CD4-positive, CD25-positive, alpha-beta regulatory T cell (primary cell): ENCODE measurements around the gene TUT4. TPM values are rescaled to one million over a fixed set of nuclear protein-coding genes. Genes with fewer than 3 reads are reported as not detected.

Experiments used
- ATAC-seq, 2 donors: fragments of 150-1000 bp; cut with Tn5 transposase; one replicate each; pipeline ENCODE4 v1.10.0; 2021; ENCODE audit warnings: low read depth in 2 of 2, moderate number of reproducible peaks in 2 of 2, moderate library complexity in 1 of 2
- DNase-seq, 3 donors: peaks; one replicate each; pipeline versions ENCODE4 v3.0.0 to v3.0.0-alpha.2; 2012 to 2022; ENCODE audit warnings: mixed read lengths in 1 of 3
- H3K27ac ChIP-seq: one replicate; pipeline ENCODE4 v1.7.0; 2013; ENCODE audit warnings: mild to moderate bottlenecking, low read length; ENCODE audit not compliant: insufficient read depth, poor library complexity, severe bottlenecking
- H3K27me3 ChIP-seq: one replicate; pipeline ENCODE4 v1.7.0; 2013; ENCODE audit warnings: low read length; ENCODE audit not compliant: control insufficient read depth, insufficient read depth
- H3K36me3 ChIP-seq: one replicate; pipeline ENCODE4 v1.7.0; 2013; ENCODE audit warnings: mild to moderate bottlenecking, low read length, moderate library complexity; ENCODE audit not compliant: control insufficient read depth, insufficient read depth
- H3K4me1 ChIP-seq: 2 replicates; pipeline ENCODE4 v1.7.0; 2013; ENCODE audit warnings: mild to moderate bottlenecking, low read length; ENCODE audit not compliant: insufficient read depth, control insufficient read depth, poor library complexity, severe bottlenecking
- H3K4me3 ChIP-seq: one replicate; pipeline ENCODE4 v1.7.0; 2013; ENCODE audit warnings: low read depth, mild to moderate bottlenecking, low read length, moderate library complexity
- H3K9me3 ChIP-seq, 2 experiments: 1 replicate in 1 of 2; 2 replicates in 1 of 2; pipeline ENCODE4 v1.7.0; 2013; ENCODE audit warnings: low read length in 2 of 2, mild to moderate bottlenecking in 1 of 2, moderate library complexity in 1 of 2; ENCODE audit not compliant: control insufficient read depth in 2 of 2
- H3K27ac Mint-ChIP-seq, 3 donors: one replicate each; pipeline ENCODE4 v1.8.0; 2020 to 2022; ENCODE audit warnings: mild to moderate bottlenecking in 3 of 3, mixed read lengths in 3 of 3, moderate library complexity in 2 of 3
- H3K27me3 Mint-ChIP-seq: one replicate; pipeline ENCODE4 v1.8.0; 2022; ENCODE audit warnings: mild to moderate bottlenecking, mixed read lengths
- H3K36me3 Mint-ChIP-seq: one replicate; pipeline ENCODE4 v1.8.0; 2020; ENCODE audit warnings: mixed read lengths
- H3K4me1 Mint-ChIP-seq, 4 donors: one replicate each; pipeline ENCODE4 v1.8.0; 2020 to 2022; ENCODE audit warnings: mixed read lengths in 4 of 4, mild to moderate bottlenecking in 1 of 4
- H3K4me3 Mint-ChIP-seq, 4 donors: one replicate each; pipeline ENCODE4 v1.8.0; 2020 to 2022; ENCODE audit warnings: mild to moderate bottlenecking in 4 of 4, mixed read lengths in 4 of 4, moderate library complexity in 3 of 4
- H3K9me3 Mint-ChIP-seq, 7 donors: one replicate each; pipeline ENCODE4 v1.8.0; 2020 to 2022; ENCODE audit warnings: mixed read lengths in 7 of 7, mild to moderate bottlenecking in 3 of 7, moderate library complexity in 2 of 7
- polyA plus RNA-seq, 4 donors: library from polyadenylated mRNA; unstranded; fragments of 300-500 nt; fragmentation: Illumina TruSeq; gene quantifications; one replicate each; pipeline ENCODE4 v1.2.3, GENCODE V29; 2021
- total RNA-seq: library from RNA; stranded (reverse); gene quantifications from one replicate; pipeline ENCODE4 v1.2.3, GENCODE V29; 2022

Gene TUT4
- total and polyA plus RNA-seq, 5 donors from 2014 or later = 24.9 to 120 (median 31.5) TPM

- DNase-seq (no peak), ATAC-seq (no peak)
- H3K27ac ChIP-seq = no peak overlapping the region
- H3K9me3 ChIP-seq = no peaks in the 10 kb centered on the region
- H3K4me3 ChIP-seq = no peak overlapping the region
- no peaks in the 10 kb centered on the region for H3K9me3 Mint-ChIP-seq
- peaks cover 36% of the 10 kb centered on the region for H3K36me3 Mint-ChIP-seq
- no peak overlapping the region for H3K4me3 Mint-ChIP-seq
- H3K4me1 Mint-ChIP-seq = peaks cover 0 to 9% (median 4%) of the 10 kb centered on the region in 4 donors
- no peak overlapping the region for H3K27ac Mint-ChIP-seq
- H3K27me3 ChIP-seq = no peaks in the 10 kb centered on the region
- peaks cover 6% of the 10 kb centered on the region for H3K36me3 ChIP-seq
- H3K4me1 ChIP-seq = no peaks in the 10 kb centered on the region
- no peaks in the 10 kb centered on the region for H3K27me3 Mint-ChIP-seq
These were observed 97.2 kb downstream of the TUT4 start for GRCh38 chr1:52455686-52456085.

- no peaks in the 10 kb centered on the region for H3K9me3 Mint-ChIP-seq
- H3K4me1 Mint-ChIP-seq = peaks cover 0 to 13% (median 3%) of the 10 kb centered on the region in 4 donors
- ATAC-seq (no peak), DNase-seq (no peak)
- Histone ChIP-seq H3K4me1 (no peaks in the 10 kb centered on the region), H3K36me3 (peaks cover 6% of the 10 kb centered on the region), H3K9me3 (no peaks in the 10 kb centered on the region), H3K4me3 (no peak overlapping the region), H3K27me3 (no peaks in the 10 kb centered on the region), H3K27ac (no peak overlapping the region)
- peaks cover 36% of the 10 kb centered on the region for H3K36me3 Mint-ChIP-seq
- no peaks in the 10 kb centered on the region for H3K27me3 Mint-ChIP-seq
- peak overlapping the region in 1 of 3 donors; percentile 10 for H3K27ac Mint-ChIP-seq
- H3K4me3 Mint-ChIP-seq = no peak overlapping the region
These were observed 98.1 kb downstream of the TUT4 start for GRCh38 chr1:52454779-52455178.

DNA sequence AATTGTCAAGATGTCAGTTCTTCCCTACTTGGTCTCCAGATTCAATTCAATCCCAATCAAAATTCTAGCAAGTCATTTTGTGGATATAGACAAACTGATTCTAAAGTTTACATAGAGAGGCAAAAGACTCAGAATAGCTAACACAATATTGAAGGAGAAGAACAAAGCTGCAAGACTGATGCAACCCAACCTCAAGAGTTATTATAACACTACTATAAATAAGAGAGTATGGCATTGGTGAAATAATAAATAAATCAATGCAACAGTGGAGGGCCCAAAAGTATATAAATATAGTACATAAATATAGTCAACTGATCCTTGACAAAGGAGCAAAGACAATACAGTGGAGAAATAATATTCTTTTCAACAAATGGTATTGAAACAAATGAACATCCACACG is 98.8 kb downstream of the TUT4 start:
- H3K27ac Mint-ChIP-seq = peak overlapping the region in 2 of 3 donors; percentile 10 to 38
- no peak for ATAC-seq

GRCh38 chr1:52444463-52444862 is 108.4 kb downstream of the TUT4 start:
- Mint-ChIP-seq H3K27ac (peak overlapping the region in 1 of 3 donors; percentile 32), H3K9me3 (no peaks in the 10 kb centered on the region), H3K4me1 (peaks cover 0 to 5% (median 1%) of the 10 kb centered on the region in 4 donors), H3K27me3 (no peaks in the 10 kb centered on the region), H3K36me3 (peaks cover 29% of the 10 kb centered on the region), H3K4me3 (no peak overlapping the region)
- DNase-seq (no peak), ATAC-seq (no peak)
- H3K27me3 ChIP-seq = no peaks in the 10 kb centered on the region
- H3K27ac ChIP-seq = no peak overlapping the region
- no peak overlapping the region for H3K4me3 ChIP-seq
- H3K9me3 ChIP-seq = no peaks in the 10 kb centered on the region
- H3K4me1 ChIP-seq = no peaks in the 10 kb centered on the region
- H3K36me3 ChIP-seq = peaks cover 36% of the 10 kb centered on the region

More for the DNA sequence above, 98.8 kb downstream of the TUT4 start:
- Histone ChIP-seq H3K9me3 (no peaks in the 10 kb centered on the region), H3K4me1 (no peaks in the 10 kb centered on the region), H3K27ac (no peak overlapping the region), H3K36me3 (peaks cover 6% of the 10 kb centered on the region), H3K4me3 (no peak overlapping the region), H3K27me3 (no peaks in the 10 kb centered on the region)
- H3K27me3 Mint-ChIP-seq = no peaks in the 10 kb centered on the region
- peaks cover 36% of the 10 kb centered on the region for H3K36me3 Mint-ChIP-seq
- peaks cover 0 to 16% (median 5%) of the 10 kb centered on the region in 4 donors for H3K4me1 Mint-ChIP-seq
- H3K4me3 Mint-ChIP-seq = no peak overlapping the region
- no peaks in the 10 kb centered on the region for H3K9me3 Mint-ChIP-seq
- no peak for DNase-seq

GRCh38 chr1:52439976-52440375 is 112.9 kb downstream of the TUT4 start:
- peaks cover 49% of the 10 kb centered on the region for H3K36me3 ChIP-seq
- Mint-ChIP-seq H3K36me3 (peaks cover 36% of the 10 kb centered on the region), H3K4me3 (no peak overlapping the region), H3K27ac (peak overlapping the region in 1 of 3 donors; percentile 15), H3K9me3 (no peaks in the 10 kb centered on the region), H3K4me1 (peaks cover 0 to 5% (median 1%) of the 10 kb centered on the region in 4 donors), H3K27me3 (no peaks in the 10 kb centered on the region)
- no peaks in the 10 kb centered on the region for H3K9me3 ChIP-seq
- DNase-seq (no peak), ATAC-seq (no peak)
- H3K4me1 ChIP-seq = no peaks in the 10 kb centered on the region
- no peaks in the 10 kb centered on the region for H3K27me3 ChIP-seq
- no peak overlapping the region for H3K27ac ChIP-seq
- H3K4me3 ChIP-seq = no peak overlapping the region

DNA sequence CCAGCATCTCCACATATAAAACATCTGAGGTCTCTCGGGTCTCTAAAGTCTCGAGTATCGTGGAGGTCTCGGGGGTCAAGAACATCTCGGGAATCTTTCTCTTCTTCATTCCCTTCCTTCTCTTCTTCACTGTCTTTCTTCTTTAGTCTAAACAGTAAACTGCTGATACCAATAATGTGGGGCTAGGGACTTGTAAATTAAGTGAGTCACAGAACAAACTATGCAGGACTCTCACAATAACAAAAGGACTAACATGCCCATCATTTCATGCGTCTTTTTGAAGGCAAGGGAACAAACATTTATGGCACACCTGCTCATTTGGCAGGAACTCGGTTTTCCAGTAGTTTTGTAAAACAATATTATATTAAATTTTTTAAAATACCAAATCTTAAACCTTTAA is 116.1 kb downstream of the TUT4 start:
- peaks cover 0 to 4% (median 1%) of the 10 kb centered on the region in 4 donors for H3K4me1 Mint-ChIP-seq
- H3K27me3 ChIP-seq = no peaks in the 10 kb centered on the region
- no peaks in the 10 kb centered on the region for H3K4me1 ChIP-seq
- H3K9me3 Mint-ChIP-seq = no peaks in the 10 kb centered on the region
- no peak for DNase-seq
- no peak for ATAC-seq
- no peak overlapping the region for H3K4me3 Mint-ChIP-seq
- peaks cover 55% of the 10 kb centered on the region for H3K36me3 ChIP-seq
- H3K27me3 Mint-ChIP-seq = no peaks in the 10 kb centered on the region
- no peak overlapping the region for H3K27ac ChIP-seq
- no peaks in the 10 kb centered on the region for H3K9me3 ChIP-seq
- no peak overlapping the region for H3K27ac Mint-ChIP-seq
- H3K4me3 ChIP-seq = no peak overlapping the region
- H3K36me3 Mint-ChIP-seq = peaks cover 33% of the 10 kb centered on the region

- Histone ChIP-seq H3K4me3 (no peak overlapping the region), H3K9me3 (no peaks in the 10 kb centered on the region), H3K27me3 (no peaks in the 10 kb centered on the region), H3K27ac (no peak overlapping the region), H3K36me3 (peaks cover 57% of the 10 kb centered on the region), H3K4me1 (no peaks in the 10 kb centered on the region)
- Mint-ChIP-seq H3K36me3 (peaks cover 36% of the 10 kb centered on the region), H3K9me3 (no peaks in the 10 kb centered on the region), H3K4me3 (no peak overlapping the region), H3K27me3 (no peaks in the 10 kb centered on the region), H3K4me1 (peaks cover 0 to 7% (median 2%) of the 10 kb centered on the region in 4 donors), H3K27ac (peak overlapping the region in 1 of 3 donors; percentile 32)
- ATAC-seq = no peak
- no peak for DNase-seq
These were observed 117.2 kb downstream of the TUT4 start for GRCh38 chr1:52435650-52436049.

GRCh38 chr1:52435211-52435610 is 117.7 kb downstream of the TUT4 start:
- no peak overlapping the region for H3K4me3 Mint-ChIP-seq
- ATAC-seq = no peak
- H3K9me3 Mint-ChIP-seq = no peaks in the 10 kb centered on the region
- Histone ChIP-seq H3K9me3 (no peaks in the 10 kb centered on the region), H3K4me3 (no peak overlapping the region), H3K27me3 (no peaks in the 10 kb centered on the region), H3K27ac (no peak overlapping the region), H3K36me3 (peaks cover 57% of the 10 kb centered on the region), H3K4me1 (no peaks in the 10 kb centered on the region)
- H3K4me1 Mint-ChIP-seq = peaks cover 0 to 7% (median 2%) of the 10 kb centered on the region in 4 donors
- H3K27me3 Mint-ChIP-seq = no peaks in the 10 kb centered on the region
- no peak overlapping the region for H3K27ac Mint-ChIP-seq
- no peak for DNase-seq
- H3K36me3 Mint-ChIP-seq = peaks cover 34% of the 10 kb centered on the region
